ENCODE results near the gene ZCCHC4.

ZCCHC4 gene

GRCh38 chr4:25330335-25330734 lies 17.8 kb downstream of the ZCCHC4 start:
- H3K9me3 ChIP-seq (ENCODE audit: low read length): no peaks in the 10 kb centered on the region
- no peak overlapping the region for H3K27ac ChIP-seq (ENCODE audit: low read depth, low read length)
- no peak overlapping the region for H3K9ac ChIP-seq (ENCODE audit: low read length)
- H3K27me3 ChIP-seq (ENCODE audit: control insufficient read depth in 1 of 2, insufficient read depth in 2 of 2, low read length in 2 of 2): no peaks in the 10 kb centered on the region
- no peak overlapping the region for H3K4me3 ChIP-seq (ENCODE audit: low read depth in 1 of 2, low read length in 2 of 2)
- peaks cover 5% of the 10 kb centered on the region for H3K4me1 ChIP-seq (ENCODE audit: insufficient read depth, low read length)
- H3K36me3 ChIP-seq (ENCODE audit: insufficient read depth, low read length): peaks cover 10% of the 10 kb centered on the region

- Histone ChIP-seq H3K4me1 (ENCODE audit: insufficient read depth, low read length) (peaks cover 5% of the 10 kb centered on the region), H3K27me3 (ENCODE audit: control insufficient read depth in 1 of 2, insufficient read depth in 2 of 2, low read length in 2 of 2) (no peaks in the 10 kb centered on the region), H3K36me3 (ENCODE audit: insufficient read depth, low read length) (peaks cover 10% of the 10 kb centered on the region), H3K27ac (ENCODE audit: low read depth, low read length) (peak overlapping the region; percentile 34), H3K9ac (ENCODE audit: low read length) (no peak overlapping the region), H3K4me3 (ENCODE audit: low read depth in 1 of 2, low read length in 2 of 2) (peak overlapping the region in 1 of 2 donors; percentile 32), H3K9me3 (ENCODE audit: low read length) (no peaks in the 10 kb centered on the region)
Measured at GRCh38 chr4:25330905-25331808, 18.6 kb downstream of the ZCCHC4 start.

GRCh38 chr4:25343671-25344070 lies 31.1 kb downstream of the ZCCHC4 start:
- no peak overlapping the region for H3K9ac ChIP-seq (ENCODE audit: low read length)
- H3K27me3 ChIP-seq (ENCODE audit: control insufficient read depth in 1 of 2, insufficient read depth in 2 of 2, low read length in 2 of 2): no peaks in the 10 kb centered on the region
- H3K4me1 ChIP-seq (ENCODE audit: insufficient read depth, low read length): no peaks in the 10 kb centered on the region
- H3K4me3 ChIP-seq (ENCODE audit: low read depth in 1 of 2, low read length in 2 of 2): no peak overlapping the region
- H3K36me3 ChIP-seq (ENCODE audit: insufficient read depth, low read length): no peaks in the 10 kb centered on the region
- H3K9me3 ChIP-seq (ENCODE audit: low read length): no peaks in the 10 kb centered on the region
- H3K27ac ChIP-seq (ENCODE audit: low read depth, low read length): no peak overlapping the region

- no peaks in the 10 kb centered on the region for H3K27me3 ChIP-seq (ENCODE audit: control insufficient read depth in 1 of 2, insufficient read depth in 2 of 2, low read length in 2 of 2)
- H3K4me1 ChIP-seq (ENCODE audit: insufficient read depth, low read length): peaks cover 11% of the 10 kb centered on the region
- H3K4me3 ChIP-seq (ENCODE audit: low read depth in 1 of 2, low read length in 2 of 2): no peak overlapping the region
- no peak overlapping the region for H3K27ac ChIP-seq (ENCODE audit: low read depth, low read length)
- H3K36me3 ChIP-seq (ENCODE audit: insufficient read depth, low read length): no peaks in the 10 kb centered on the region
- no peak overlapping the region for H3K9ac ChIP-seq (ENCODE audit: low read length)
- no peaks in the 10 kb centered on the region for H3K9me3 ChIP-seq (ENCODE audit: low read length)
Measured at GRCh38 chr4:25345744-25346143, 33.2 kb downstream of the ZCCHC4 start.

GRCh38 chr4:25346913-25347312 lies 34.3 kb downstream of the ZCCHC4 start:
- Histone ChIP-seq H3K36me3 (ENCODE audit: insufficient read depth, low read length) (no peaks in the 10 kb centered on the region), H3K4me3 (ENCODE audit: low read depth in 1 of 2, low read length in 2 of 2) (no peak overlapping the region), H3K27me3 (ENCODE audit: control insufficient read depth in 1 of 2, insufficient read depth in 2 of 2, low read length in 2 of 2) (no peaks in the 10 kb centered on the region), H3K9me3 (ENCODE audit: low read length) (no peaks in the 10 kb centered on the region), H3K9ac (ENCODE audit: low read length) (no peak overlapping the region), H3K27ac (ENCODE audit: low read depth, low read length) (no peak overlapping the region), H3K4me1 (ENCODE audit: insufficient read depth, low read length) (peaks cover 11% of the 10 kb centered on the region)

GRCh38 chr4:25347473-25347872 lies 34.9 kb downstream of the ZCCHC4 start:
- Histone ChIP-seq H3K4me3 (ENCODE audit: low read depth in 1 of 2, low read length in 2 of 2) (no peak overlapping the region), H3K27ac (ENCODE audit: low read depth, low read length) (no peak overlapping the region), H3K27me3 (ENCODE audit: control insufficient read depth in 1 of 2, insufficient read depth in 2 of 2, low read length in 2 of 2) (no peaks in the 10 kb centered on the region), H3K36me3 (ENCODE audit: insufficient read depth, low read length) (no peaks in the 10 kb centered on the region), H3K9me3 (ENCODE audit: low read length) (no peaks in the 10 kb centered on the region), H3K9ac (ENCODE audit: low read length) (no peak overlapping the region), H3K4me1 (ENCODE audit: insufficient read depth, low read length) (peaks cover 11% of the 10 kb centered on the region)

- Histone ChIP-seq H3K4me3 (ENCODE audit: low read depth in 1 of 2, low read length in 2 of 2) (no peak overlapping the region), H3K27me3 (ENCODE audit: control insufficient read depth in 1 of 2, insufficient read depth in 2 of 2, low read length in 2 of 2) (no peaks in the 10 kb centered on the region), H3K36me3 (ENCODE audit: insufficient read depth, low read length) (no peaks in the 10 kb centered on the region), H3K9ac (ENCODE audit: low read length) (no peak overlapping the region), H3K4me1 (ENCODE audit: insufficient read depth, low read length) (peaks cover 11% of the 10 kb centered on the region), H3K27ac (ENCODE audit: low read depth, low read length) (no peak overlapping the region), H3K9me3 (ENCODE audit: low read length) (no peaks in the 10 kb centered on the region)
Measured at GRCh38 chr4:25347971-25348370, 35.4 kb downstream of the ZCCHC4 start.

- no peak overlapping the region for H3K27ac ChIP-seq (ENCODE audit: low read depth, low read length)
- H3K4me3 ChIP-seq (ENCODE audit: low read depth in 1 of 2, low read length in 2 of 2): no peak overlapping the region
- H3K27me3 ChIP-seq (ENCODE audit: control insufficient read depth in 1 of 2, insufficient read depth in 2 of 2, low read length in 2 of 2): no peaks in the 10 kb centered on the region
- no peaks in the 10 kb centered on the region for H3K9me3 ChIP-seq (ENCODE audit: low read length)
- H3K36me3 ChIP-seq (ENCODE audit: insufficient read depth, low read length): no peaks in the 10 kb centered on the region
- no peak overlapping the region for H3K9ac ChIP-seq (ENCODE audit: low read length)
- peaks cover 11% of the 10 kb centered on the region for H3K4me1 ChIP-seq (ENCODE audit: insufficient read depth, low read length)
Measured at GRCh38 chr4:25350561-25350960, 38.0 kb downstream of the ZCCHC4 start.

GRCh38 chr4:25351777-25352416 lies 39.3 kb downstream of the ZCCHC4 start:
- H3K4me1 ChIP-seq (ENCODE audit: insufficient read depth, low read length): peaks cover 11% of the 10 kb centered on the region
- H3K36me3 ChIP-seq (ENCODE audit: insufficient read depth, low read length): no peaks in the 10 kb centered on the region
- H3K9ac ChIP-seq (ENCODE audit: low read length): no peak overlapping the region
- no peaks in the 10 kb centered on the region for H3K9me3 ChIP-seq (ENCODE audit: low read length)
- no peak overlapping the region for H3K4me3 ChIP-seq (ENCODE audit: low read depth in 1 of 2, low read length in 2 of 2)
- no peak overlapping the region for H3K27ac ChIP-seq (ENCODE audit: low read depth, low read length)
- no peaks in the 10 kb centered on the region for H3K27me3 ChIP-seq (ENCODE audit: control insufficient read depth in 1 of 2, insufficient read depth in 2 of 2, low read length in 2 of 2)

GRCh38 chr4:25356068-25356467 lies 43.5 kb downstream of the ZCCHC4 start:
- Histone ChIP-seq H3K4me3 (ENCODE audit: low read depth in 1 of 2, low read length in 2 of 2) (no peak overlapping the region), H3K27ac (ENCODE audit: low read depth, low read length) (no peak overlapping the region), H3K27me3 (ENCODE audit: control insufficient read depth in 1 of 2, insufficient read depth in 2 of 2, low read length in 2 of 2) (no peaks in the 10 kb centered on the region), H3K9me3 (ENCODE audit: low read length) (no peaks in the 10 kb centered on the region), H3K36me3 (ENCODE audit: insufficient read depth, low read length) (peaks cover 6% of the 10 kb centered on the region), H3K4me1 (ENCODE audit: insufficient read depth, low read length) (no peaks in the 10 kb centered on the region), H3K9ac (ENCODE audit: low read length) (no peak overlapping the region)

- no peaks in the 10 kb centered on the region for H3K4me1 ChIP-seq (ENCODE audit: insufficient read depth, low read length)
- no peak overlapping the region for H3K4me3 ChIP-seq (ENCODE audit: low read depth in 1 of 2, low read length in 2 of 2)
- no peak overlapping the region for H3K27ac ChIP-seq (ENCODE audit: low read depth, low read length)
Measured at GRCh38 chr4:25358515-25359275, 46.1 kb downstream of the ZCCHC4 start.

More at GRCh38 chr4:25358515-25359275, 46.1 kb downstream of the ZCCHC4 start:
- Histone ChIP-seq H3K27me3 (ENCODE audit: control insufficient read depth in 1 of 2, insufficient read depth in 2 of 2, low read length in 2 of 2) (no peaks in the 10 kb centered on the region), H3K36me3 (ENCODE audit: insufficient read depth, low read length) (peaks cover 6% of the 10 kb centered on the region), H3K9ac (ENCODE audit: low read length) (no peak overlapping the region), H3K9me3 (ENCODE audit: low read length) (no peaks in the 10 kb centered on the region)

All from muscle layer of colon (tissue), 2 donors.